Stomach (tissue), 9 donors: ENCODE results near the gene PPP2R2B. TPM values are rescaled to one million over a fixed set of nuclear protein-coding genes. Genes with fewer than 3 reads are reported as not detected.

Experiments
- DNase-seq, 2 donors: peaks; one replicate each; pipeline versions ENCODE4 v3.0.0 to v3.0.0-alpha.2; 2013 to 2019
- H3K27ac ChIP-seq, 5 donors: fragments of 200-600 bp in 4 of 5; sonication (generic) in 4 of 5; one replicate each; pipeline ENCODE4 v1.5.1; 2013 to 2019; ENCODE audit warnings: mild to moderate bottlenecking in 1 of 5, moderate library complexity in 1 of 5
- H3K27me3 ChIP-seq, 3 donors: fragments of 200-600 bp; sonication (generic); one replicate each; pipeline ENCODE4 v1.5.1; 2017 to 2019; ENCODE audit warnings: mixed run types in 1 of 3
- H3K36me3 ChIP-seq, 4 donors: fragments of 200-600 bp; sonication (generic); 1 replicate in 3 of 4; 2 replicates in 1 of 4; pipeline ENCODE4 v1.5.1; 2016 to 2019
- H3K4me1 ChIP-seq, 4 donors: fragments of 200-600 bp; sonication (generic); one replicate each; pipeline ENCODE4 v1.5.1; 2016 to 2019
- H3K4me3 ChIP-seq, 4 donors: fragments of 200-600 bp; sonication (generic) in 3 of 4; one replicate each; pipeline ENCODE4 v1.5.1; 2016 to 2019; ENCODE audit warnings: mild to moderate bottlenecking in 1 of 4
- H3K9me3 ChIP-seq, 4 donors: fragments of 200-600 bp; sonication (generic); one replicate each; pipeline ENCODE4 v1.5.1; 2016 to 2019
- EP300 ChIP-seq: sonication (generic); formaldehyde crosslinking; IDR thresholded peaks from one replicate; pipeline ENCODE4 v1.6.1; 2017; ENCODE audit warnings: antibody characterized with exemption
- POLR2A ChIP-seq, 4 donors: fragments of 450-650 bp; IDR thresholded peaks; one replicate each; pipeline ENCODE4 v1.6.1; 2016; ENCODE audit warnings: antibody characterized with exemption in 4 of 4, control low read depth in 2 of 4, mild to moderate bottlenecking in 1 of 4, moderate library complexity in 1 of 4
- POLR2AphosphoS5 ChIP-seq, 3 donors: sonication (generic); formaldehyde crosslinking; IDR thresholded peaks; one replicate each; pipeline ENCODE4 v1.6.1; 2016; ENCODE audit warnings: antibody characterized with exemption in 3 of 3
- WGBS, 5 donors: extraction: QIAGEN DNeasy Blood & Tissue Kit in 3 of 5; methylation state at CpG; one replicate each; pipeline versions ENCODE4 v1.1.5 to v1.1.7; 2013 to 2018; 5-methylcytosine and 5-hydroxymethylcytosine counted together
- intact Hi-C: fragments of 100-400 bp; cut with DNase I; formaldehyde crosslinking; loops from one replicate; pipeline ENCODE4 v1.15.1; 2023; ENCODE audit warnings: low total_unique reads
- polyA plus RNA-seq, 3 donors: library from polyadenylated mRNA; stranded (reverse); fragments of 200-250 nt; gene quantifications; one replicate each; pipeline ENCODE4 v1.2.3, GENCODE V29; 2013
- total RNA-seq, 5 donors: library from RNA; depleted of rRNA; stranded (reverse); fragments of >200 nt; gene quantifications; one replicate each; pipeline versions ENCODE4 v1.1.0 to v1.2.3, GENCODE V29; 2014 to 2016
- TF ChIP-seq, protein P1 (sequence below), 7 experiments: fragments of 450-650 bp in 4 of 7; fragments of 200-600 bp in 3 of 7; sonication (generic) in 3 of 7; IDR thresholded peaks; one replicate each; pipeline ENCODE4 v1.5.1; 2016 to 2019; ENCODE audit warnings: antibody characterized with exemption in 7 of 7, control low read depth in 2 of 7, mild to moderate bottlenecking in 1 of 7
- donor health status: healthy with polysubstance abuse.
- donor health status: Bipolar disorder and iron deficiency.
- donor health status: healthy.

Gene PPP2R2B
- total and polyA plus RNA-seq, 8 donors, result under 0.01 to 4.6 (median 0.75) TPM; not detected in 1

DNA sequence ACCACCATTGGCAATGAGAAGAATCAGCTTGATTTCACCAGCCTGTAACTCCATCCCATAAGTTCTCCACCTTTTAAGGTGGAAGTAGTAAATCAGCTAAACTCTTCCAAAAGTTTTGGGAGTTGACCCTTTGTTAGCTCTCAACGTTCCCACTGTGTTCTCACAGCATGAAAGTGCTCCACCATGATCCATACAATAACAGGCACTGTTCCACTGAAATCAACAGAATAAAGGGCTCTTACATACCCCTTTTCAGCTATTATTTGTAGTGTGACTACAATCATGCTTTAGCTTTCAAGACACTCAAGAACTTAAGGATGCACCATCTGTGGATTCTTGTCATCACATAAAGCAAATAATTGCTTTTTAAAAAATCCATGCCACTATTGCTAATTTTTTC is 81.6 kb downstream of the PPP2R2B start:
- DNase-seq, result no peak
- H3K27me3 ChIP-seq, result no peaks in the 10 kb centered on the region
- WGBS, 5 donors, result 14 to 61% (median 49%) methylated on average over 1 of the region's 1 CpG
- H3K36me3 ChIP-seq, result no peaks in the 10 kb centered on the region
- peaks cover 0 to 18% (median 5%) of the 10 kb centered on the region in 4 donors for H3K4me1 ChIP-seq
- no peaks in the 10 kb centered on the region for H3K9me3 ChIP-seq
- no peak for TF ChIP-seq POLR2AphosphoS5 (IDR thresholded peaks at IDR 0.05)
- TF ChIP-seq POLR2A (IDR thresholded peaks at IDR 0.05), result no peak
- TF ChIP-seq, protein P1, sequence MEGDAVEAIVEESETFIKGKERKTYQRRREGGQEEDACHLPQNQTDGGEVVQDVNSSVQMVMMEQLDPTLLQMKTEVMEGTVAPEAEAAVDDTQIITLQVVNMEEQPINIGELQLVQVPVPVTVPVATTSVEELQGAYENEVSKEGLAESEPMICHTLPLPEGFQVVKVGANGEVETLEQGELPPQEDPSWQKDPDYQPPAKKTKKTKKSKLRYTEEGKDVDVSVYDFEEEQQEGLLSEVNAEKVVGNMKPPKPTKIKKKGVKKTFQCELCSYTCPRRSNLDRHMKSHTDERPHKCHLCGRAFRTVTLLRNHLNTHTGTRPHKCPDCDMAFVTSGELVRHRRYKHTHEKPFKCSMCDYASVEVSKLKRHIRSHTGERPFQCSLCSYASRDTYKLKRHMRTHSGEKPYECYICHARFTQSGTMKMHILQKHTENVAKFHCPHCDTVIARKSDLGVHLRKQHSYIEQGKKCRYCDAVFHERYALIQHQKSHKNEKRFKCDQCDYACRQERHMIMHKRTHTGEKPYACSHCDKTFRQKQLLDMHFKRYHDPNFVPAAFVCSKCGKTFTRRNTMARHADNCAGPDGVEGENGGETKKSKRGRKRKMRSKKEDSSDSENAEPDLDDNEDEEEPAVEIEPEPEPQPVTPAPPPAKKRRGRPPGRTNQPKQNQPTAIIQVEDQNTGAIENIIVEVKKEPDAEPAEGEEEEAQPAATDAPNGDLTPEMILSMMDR (IDR thresholded peaks at IDR 0.05), result no peak
- TF ChIP-seq EP300, result no peak
- H3K27ac ChIP-seq, result no peak overlapping the region
- intact Hi-C loops, result no loop called here
- H3K4me3 ChIP-seq, result no peak overlapping the region

DNA sequence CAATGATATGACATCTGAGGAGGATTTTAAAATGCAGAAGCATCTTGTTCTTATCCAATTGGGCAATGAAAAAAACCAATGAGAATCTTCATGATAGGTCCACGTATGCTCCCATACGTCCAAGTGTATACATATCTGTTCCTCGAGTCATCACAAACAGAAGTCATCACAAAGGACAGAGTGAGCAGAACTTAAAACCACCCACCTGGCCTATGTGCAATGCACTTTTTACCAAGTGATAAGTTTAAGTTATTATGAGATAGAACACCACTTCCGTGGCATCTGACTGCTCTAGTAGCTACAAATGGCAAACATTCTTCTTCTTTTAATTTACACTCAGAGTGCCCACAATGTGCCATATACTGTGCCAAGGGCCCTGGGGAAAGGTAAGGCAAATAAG is 82.4 kb downstream of the PPP2R2B start:
- 58 to 74% (median 67%) methylated on average over 4 of the region's 4 CpGs for WGBS, 5 donors
- intact Hi-C loops, result no loop called here
- no peak for TF ChIP-seq POLR2A (IDR thresholded peaks at IDR 0.05)
- TF ChIP-seq POLR2AphosphoS5 (IDR thresholded peaks at IDR 0.05), result no peak
- TF ChIP-seq EP300, result no peak
- TF ChIP-seq, protein P1 (IDR thresholded peaks at IDR 0.05), result no peak

GRCh38 chr5:146794326-146795029 is 84.1 kb downstream of the PPP2R2B start:
- Histone ChIP-seq H3K36me3 (no peaks in the 10 kb centered on the region), H3K4me1 (peaks cover 0 to 18% (median 5%) of the 10 kb centered on the region in 4 donors), H3K27ac (no peak overlapping the region), H3K9me3 (no peaks in the 10 kb centered on the region), H3K27me3 (no peaks in the 10 kb centered on the region), H3K4me3 (no peak overlapping the region)
- WGBS, 5 donors, result 67 to 78% (median 73%) methylated on average over 1 of the region's 1 CpG
- intact Hi-C loops, result no loop called here
- TF ChIP-seq EP300 (no peak), POLR2AphosphoS5 (IDR thresholded peaks at IDR 0.05) (no peak), POLR2A (IDR thresholded peaks at IDR 0.05) (no peak)
- TF ChIP-seq, protein P1 (IDR thresholded peaks at IDR 0.05), result no peak
- no peak for DNase-seq

More for the DNA sequence above, 82.4 kb downstream of the PPP2R2B start:
- Histone ChIP-seq H3K27ac (no peak overlapping the region), H3K4me3 (no peak overlapping the region), H3K4me1 (peaks cover 0 to 18% (median 5%) of the 10 kb centered on the region in 4 donors), H3K9me3 (no peaks in the 10 kb centered on the region), H3K27me3 (no peaks in the 10 kb centered on the region), H3K36me3 (no peaks in the 10 kb centered on the region)
- DNase-seq, result no peak

GRCh38 chr5:146793709-146794108 is 84.8 kb downstream of the PPP2R2B start:
- Histone ChIP-seq H3K27me3 (no peaks in the 10 kb centered on the region), H3K4me3 (no peak overlapping the region), H3K27ac (no peak overlapping the region), H3K9me3 (no peaks in the 10 kb centered on the region), H3K4me1 (peaks cover 0 to 18% (median 5%) of the 10 kb centered on the region in 4 donors), H3K36me3 (no peaks in the 10 kb centered on the region)
- DNase-seq, result no peak
- WGBS, 5 donors, result 60 to 85% (median 74%) methylated on average over 1 of the region's 1 CpG
- TF ChIP-seq, protein P1 (IDR thresholded peaks at IDR 0.05), result no peak
- no peak for TF ChIP-seq POLR2AphosphoS5 (IDR thresholded peaks at IDR 0.05)
- intact Hi-C loops, result no loop called here
